Hepatocyte (in vitro differentiated cells): ENCODE data around the gene PEX26. TPM values are rescaled to one million over a fixed set of nuclear protein-coding genes. Genes with fewer than 3 reads are reported as not detected.
A peak's percentile ranks its signal among the peaks of the same experiment; 100 is the strongest.

Source experiments
- DNase-seq: peaks from one replicate; pipeline ENCODE4 v3.0.0-alpha.2; 2016; ENCODE audit warnings: low spot score
- H2AFZ ChIP-seq: fragments of 200-600 bp; sonication (generic); 2 replicates; pipeline ENCODE4 v1.6.0; 2016; ENCODE audit warnings: antibody characterized with exemption, mild to moderate bottlenecking
- H3K27ac ChIP-seq: fragments of 200-600 bp; sonication (generic); 2 replicates; pipeline ENCODE4 v1.5.1; 2016; ENCODE audit warnings: mild to moderate bottlenecking
- H3K27me3 ChIP-seq: fragments of 200-600 bp; sonication (generic); 2 replicates; pipeline ENCODE4 v1.6.1; 2016
- H3K36me3 ChIP-seq: fragments of 200-600 bp; sonication (generic); replicated peaks from 2 replicates; pipeline ENCODE4 v1.5.1; 2016; ENCODE audit warnings: low read depth; ENCODE audit not compliant: insufficient read depth
- H3K4me1 ChIP-seq: fragments of 200-600 bp; sonication (generic); 2 replicates; pipeline ENCODE4 v1.5.1; 2016; ENCODE audit warnings: mild to moderate bottlenecking, moderate library complexity; ENCODE audit not compliant: insufficient read depth
- H3K4me2 ChIP-seq: fragments of 200-600 bp; sonication (generic); 2 replicates; pipeline ENCODE4 v1.6.0; 2016
- H3K4me3 ChIP-seq: fragments of 200-600 bp; sonication (generic); 2 replicates; pipeline ENCODE4 v1.5.1; 2016; ENCODE audit warnings: mild to moderate bottlenecking
- H3K79me2 ChIP-seq: fragments of 200-600 bp; sonication (generic); 2 replicates; pipeline ENCODE4 v1.6.0; 2017; ENCODE audit warnings: mild to moderate bottlenecking
- H3K9me2 ChIP-seq: fragments of 200-600 bp; sonication (generic); replicated peaks from 2 replicates; pipeline ENCODE4 v1.6.0; 2017; ENCODE audit warnings: mild to moderate bottlenecking; ENCODE audit not compliant: insufficient read depth
- H3K9me3 ChIP-seq: fragments of 200-600 bp; sonication (generic); 2 replicates; pipeline ENCODE4 v1.5.1; 2016; ENCODE audit warnings: low read depth, mild to moderate bottlenecking
- H4K20me1 ChIP-seq: fragments of 200-600 bp; sonication (generic); 2 replicates; pipeline ENCODE4 v1.6.0; 2016; ENCODE audit warnings: mild to moderate bottlenecking; ENCODE audit not compliant: insufficient read depth, poor library complexity, severe bottlenecking
- EZH2 ChIP-seq: fragments of 200-600 bp; sonication (generic); IDR thresholded peaks from 2 replicates; pipeline ENCODE4 v1.6.1; 2016; ENCODE audit warnings: antibody characterized with exemption, mild to moderate bottlenecking, borderline replicate concordance
- EZH2phosphoT487 ChIP-seq: fragments of 200-600 bp; sonication (generic); IDR thresholded peaks from one replicate; pipeline ENCODE4 v1.6.1; 2018; ENCODE audit warnings: antibody characterized with exemption, mild to moderate bottlenecking, low read depth, moderate library complexity; ENCODE audit not compliant: unreplicated experiment, severe bottlenecking
- WGBS: methylation state at CpG from one replicate; pipeline ENCODE4 v1.1.6; 2016; ENCODE audit warnings: low lambda C conversion rate; ENCODE audit errors: missing lambda C conversion rate; 5-methylcytosine and 5-hydroxymethylcytosine counted together
- polyA plus RNA-seq: library from polyadenylated mRNA; unstranded; fragments of >200 nt; fragmentation: Nextera tagmentation; extraction: Ambion mirVana; gene quantifications from 2 replicates; pipeline ENCODE4 v1.2.1, GENCODE V29; 2016
- total RNA-seq: library from RNA; depleted of rRNA; stranded (reverse); fragments of >200 nt; gene quantifications from 2 replicates; pipeline ENCODE4 v1.2.3, GENCODE V29; 2014
- TF ChIP-seq, protein P1 (sequence below): fragments of 200-600 bp; sonication (generic); IDR thresholded peaks from 2 replicates; pipeline ENCODE4 v1.5.1; 2016; ENCODE audit warnings: antibody characterized with exemption, mild to moderate bottlenecking; ENCODE audit not compliant: poor library complexity

Gene PEX26
- total and polyA plus RNA-seq, 2 experiments from 2014 or later = 5.4 to 30.9 TPM

- Histone ChIP-seq H3K4me1 (peaks cover 6% of the 10 kb centered on the region), H3K27me3 (no peaks in the 10 kb centered on the region), H3K27ac (peak overlapping the region; percentile 90), H2AFZ (no peak overlapping the region), H3K9me2 (no peaks in the 10 kb centered on the region), H3K36me3 (peaks cover under 1% of the 10 kb centered on the region), H3K4me2 (peak overlapping the region; percentile 48), H3K4me3 (no peak overlapping the region), H3K79me2 (peaks cover 3% of the 10 kb centered on the region), H3K9me3 (no peaks in the 10 kb centered on the region), H4K20me1 (no peaks in the 10 kb centered on the region)
- TF ChIP-seq, protein P1, sequence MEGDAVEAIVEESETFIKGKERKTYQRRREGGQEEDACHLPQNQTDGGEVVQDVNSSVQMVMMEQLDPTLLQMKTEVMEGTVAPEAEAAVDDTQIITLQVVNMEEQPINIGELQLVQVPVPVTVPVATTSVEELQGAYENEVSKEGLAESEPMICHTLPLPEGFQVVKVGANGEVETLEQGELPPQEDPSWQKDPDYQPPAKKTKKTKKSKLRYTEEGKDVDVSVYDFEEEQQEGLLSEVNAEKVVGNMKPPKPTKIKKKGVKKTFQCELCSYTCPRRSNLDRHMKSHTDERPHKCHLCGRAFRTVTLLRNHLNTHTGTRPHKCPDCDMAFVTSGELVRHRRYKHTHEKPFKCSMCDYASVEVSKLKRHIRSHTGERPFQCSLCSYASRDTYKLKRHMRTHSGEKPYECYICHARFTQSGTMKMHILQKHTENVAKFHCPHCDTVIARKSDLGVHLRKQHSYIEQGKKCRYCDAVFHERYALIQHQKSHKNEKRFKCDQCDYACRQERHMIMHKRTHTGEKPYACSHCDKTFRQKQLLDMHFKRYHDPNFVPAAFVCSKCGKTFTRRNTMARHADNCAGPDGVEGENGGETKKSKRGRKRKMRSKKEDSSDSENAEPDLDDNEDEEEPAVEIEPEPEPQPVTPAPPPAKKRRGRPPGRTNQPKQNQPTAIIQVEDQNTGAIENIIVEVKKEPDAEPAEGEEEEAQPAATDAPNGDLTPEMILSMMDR = no peak
- TF ChIP-seq EZH2phosphoT487 (no peak), EZH2 (no peak)
- no peak for DNase-seq
- 80% methylated on average over 7 of the region's 7 CpGs for WGBS
These were observed 13.7 kb downstream of the PEX26 start for GRCh38 chr22:18091478-18091877.

DNA sequence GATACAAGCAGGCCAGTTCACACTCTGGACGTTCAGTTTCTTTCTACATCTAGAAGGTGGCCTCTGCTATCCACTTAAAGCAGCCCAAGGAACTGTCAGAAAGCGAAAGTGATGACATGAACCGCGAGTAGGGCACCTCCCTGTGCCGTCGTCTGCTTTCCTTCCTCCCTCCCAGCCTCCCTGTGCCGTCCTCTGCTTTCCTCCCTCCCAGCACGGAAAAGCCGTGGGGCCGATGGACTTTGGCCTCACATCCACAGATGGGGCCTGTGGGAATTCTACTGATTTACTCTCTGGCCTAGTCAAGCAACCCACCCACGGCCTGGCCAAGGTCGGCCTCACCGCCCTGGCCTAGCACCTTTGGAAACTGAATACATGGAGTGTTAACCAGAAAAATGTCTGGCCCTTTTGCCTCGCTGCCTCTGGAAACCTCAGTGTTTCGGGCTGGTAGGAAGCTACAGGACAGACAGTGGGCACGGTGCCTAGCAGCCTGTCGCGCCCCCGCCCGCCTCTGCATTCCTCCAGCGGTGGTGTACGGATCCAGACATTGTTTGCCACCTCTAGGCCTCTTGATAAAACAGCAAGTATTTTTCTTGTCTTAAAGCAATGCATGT lies 14.2 kb downstream of the PEX26 start:
- DNase-seq = peak; percentile 71
- Histone ChIP-seq H3K4me2 (peak overlapping the region; percentile 48), H3K27me3 (no peaks in the 10 kb centered on the region), H3K9me2 (no peaks in the 10 kb centered on the region), H3K79me2 (peaks cover 3% of the 10 kb centered on the region), H3K9me3 (no peaks in the 10 kb centered on the region), H3K36me3 (no peaks in the 10 kb centered on the region), H3K4me1 (peaks cover 6% of the 10 kb centered on the region), H3K4me3 (no peak overlapping the region), H2AFZ (no peak overlapping the region), H3K27ac (peak overlapping the region; percentile 90), H4K20me1 (no peaks in the 10 kb centered on the region)
- 64% methylated on average over 22 of the region's 22 CpGs for WGBS
- TF ChIP-seq, protein P1 = no peak
- TF ChIP-seq EZH2phosphoT487 = no peak
- no peak for TF ChIP-seq EZH2

DNA sequence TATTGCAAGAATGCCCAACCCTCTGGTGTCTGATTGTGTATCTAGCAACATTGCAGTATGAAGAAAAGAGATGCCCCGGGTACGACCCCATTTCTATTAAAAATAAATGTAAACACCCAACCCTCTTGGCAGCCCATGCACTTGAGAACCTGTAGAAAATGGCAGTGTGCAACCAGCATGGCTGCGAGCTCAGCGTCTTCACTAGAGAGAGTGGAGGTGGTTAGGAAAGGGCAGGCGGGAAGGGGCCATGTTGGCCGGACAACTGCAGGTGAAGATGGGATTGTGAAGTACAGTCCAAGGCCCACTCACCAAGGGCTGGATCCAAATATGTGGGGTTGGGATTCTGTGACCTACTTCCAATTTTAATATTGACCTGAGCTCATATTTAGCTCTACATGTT lies 15.9 kb downstream of the PEX26 start:
- no peaks in the 10 kb centered on the region for H3K36me3 ChIP-seq
- 97% methylated on average over 6 of the region's 6 CpGs for WGBS

More for the DNA sequence above, 15.9 kb downstream of the PEX26 start:
- Histone ChIP-seq H3K4me1 (peaks cover 6% of the 10 kb centered on the region), H3K27me3 (no peaks in the 10 kb centered on the region), H4K20me1 (no peaks in the 10 kb centered on the region), H3K9me3 (no peaks in the 10 kb centered on the region), H3K4me2 (no peak overlapping the region), H3K4me3 (no peak overlapping the region), H3K79me2 (peaks cover 3% of the 10 kb centered on the region), H3K27ac (no peak overlapping the region), H2AFZ (no peak overlapping the region), H3K9me2 (no peaks in the 10 kb centered on the region)
- DNase-seq = no peak
- TF ChIP-seq EZH2 = no peak
- TF ChIP-seq EZH2phosphoT487 = no peak
- TF ChIP-seq, protein P1 = no peak
